Upper lobe of right lung (tissue), 1 donor: Measurements from ENCODE around the gene TXNRD2. TPM values are rescaled to one million over a fixed set of nuclear protein-coding genes. Genes with fewer than 3 reads are reported as not detected.
A peak's percentile ranks its signal among the peaks of the same experiment; 100 is the strongest.

Experiments used
- ATAC-seq: fragments of 200-7000 bp; cut with Tn5 transposase; one replicate; pipeline ENCODE4 v1.9.1; 2020; ENCODE audit warnings: mild to moderate bottlenecking, moderate library complexity
- DNase-seq: peaks from one replicate; pipeline ENCODE4 v3.0.0-alpha.2; 2020
- H3K27ac ChIP-seq: fragments of 200-600 bp; one replicate; pipeline ENCODE4 v1.8.0; 2022
- H3K27me3 ChIP-seq: fragments of 200-600 bp; one replicate; pipeline ENCODE4 v1.8.0; 2022; ENCODE audit warnings: mild to moderate bottlenecking
- H3K36me3 ChIP-seq: fragments of 200-600 bp; one replicate; pipeline ENCODE4 v1.8.0; 2022
- H3K4me1 ChIP-seq: fragments of 200-600 bp; one replicate; pipeline ENCODE4 v1.8.0; 2022
- H3K4me3 ChIP-seq: fragments of 200-600 bp; one replicate; pipeline ENCODE4 v1.8.0; 2022; ENCODE audit warnings: mild to moderate bottlenecking
- H3K9me3 ChIP-seq: fragments of 200-600 bp; one replicate; pipeline ENCODE4 v1.8.0; 2022
- intact Hi-C: fragments of 100-400 bp; cut with DNase I; formaldehyde crosslinking; loops from one replicate; pipeline ENCODE4 v1.11.0; 2022
- total RNA-seq: library from RNA; stranded (reverse); fragmentation: NEBNext Ultra II Directional; extraction: Animal tissue kit (Norgen Biotek cat#: 25700); gene quantifications from one replicate; pipeline ENCODE4 v1.2.1, GENCODE V29; 2021
- TF ChIP-seq, protein P1 (sequence below): fragments of 200-600 bp; IDR thresholded peaks from one replicate; pipeline ENCODE4 v1.8.0; 2022; ENCODE audit warnings: antibody characterized with exemption
- donor health status: DM: no; HTN: yes; CAD: no; lungs with severe emphysema.

TXNRD2 gene
- total RNA-seq, 1 donor from 2014 or later: 40.7 TPM

DNA sequence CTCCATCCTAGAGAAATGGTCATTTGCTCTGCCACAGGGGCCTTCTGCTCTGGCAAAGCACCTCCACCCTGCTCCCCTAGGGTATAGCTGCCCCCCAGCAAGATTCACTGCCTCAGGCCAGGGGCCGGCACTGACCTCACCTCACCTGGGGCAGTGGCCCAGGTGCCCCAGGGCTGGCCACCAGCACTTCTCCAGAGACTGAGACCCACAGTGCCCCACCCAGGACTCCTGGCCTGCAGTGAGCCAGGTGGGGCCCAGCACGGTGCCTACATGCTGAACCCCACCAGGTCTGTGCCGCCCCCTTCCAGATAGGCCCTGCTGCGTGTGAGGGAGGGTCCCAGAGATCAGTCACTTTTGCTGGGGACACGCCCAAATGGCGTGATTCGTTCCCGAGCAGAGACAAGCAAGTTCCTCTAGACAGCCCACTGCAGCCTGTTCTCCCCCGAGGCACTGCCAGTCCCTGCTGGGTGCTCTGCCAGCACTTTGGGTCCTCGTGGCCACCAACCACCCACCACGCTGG is 97.7 kb downstream of the TXNRD2 start:
- Histone ChIP-seq H3K9me3 (no peaks in the 10 kb centered on the region), H3K27ac (peak overlapping the region; percentile 76), H3K36me3 (no peaks in the 10 kb centered on the region), H3K4me1 (peaks cover 41% of the 10 kb centered on the region), H3K4me3 (no peak overlapping the region), H3K27me3 (no peaks in the 10 kb centered on the region)
- TF ChIP-seq, protein P1, sequence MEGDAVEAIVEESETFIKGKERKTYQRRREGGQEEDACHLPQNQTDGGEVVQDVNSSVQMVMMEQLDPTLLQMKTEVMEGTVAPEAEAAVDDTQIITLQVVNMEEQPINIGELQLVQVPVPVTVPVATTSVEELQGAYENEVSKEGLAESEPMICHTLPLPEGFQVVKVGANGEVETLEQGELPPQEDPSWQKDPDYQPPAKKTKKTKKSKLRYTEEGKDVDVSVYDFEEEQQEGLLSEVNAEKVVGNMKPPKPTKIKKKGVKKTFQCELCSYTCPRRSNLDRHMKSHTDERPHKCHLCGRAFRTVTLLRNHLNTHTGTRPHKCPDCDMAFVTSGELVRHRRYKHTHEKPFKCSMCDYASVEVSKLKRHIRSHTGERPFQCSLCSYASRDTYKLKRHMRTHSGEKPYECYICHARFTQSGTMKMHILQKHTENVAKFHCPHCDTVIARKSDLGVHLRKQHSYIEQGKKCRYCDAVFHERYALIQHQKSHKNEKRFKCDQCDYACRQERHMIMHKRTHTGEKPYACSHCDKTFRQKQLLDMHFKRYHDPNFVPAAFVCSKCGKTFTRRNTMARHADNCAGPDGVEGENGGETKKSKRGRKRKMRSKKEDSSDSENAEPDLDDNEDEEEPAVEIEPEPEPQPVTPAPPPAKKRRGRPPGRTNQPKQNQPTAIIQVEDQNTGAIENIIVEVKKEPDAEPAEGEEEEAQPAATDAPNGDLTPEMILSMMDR: no peak
- peak; percentile 2 for ATAC-seq
- intact Hi-C loops: no loop called here
- DNase-seq: no peak

DNA sequence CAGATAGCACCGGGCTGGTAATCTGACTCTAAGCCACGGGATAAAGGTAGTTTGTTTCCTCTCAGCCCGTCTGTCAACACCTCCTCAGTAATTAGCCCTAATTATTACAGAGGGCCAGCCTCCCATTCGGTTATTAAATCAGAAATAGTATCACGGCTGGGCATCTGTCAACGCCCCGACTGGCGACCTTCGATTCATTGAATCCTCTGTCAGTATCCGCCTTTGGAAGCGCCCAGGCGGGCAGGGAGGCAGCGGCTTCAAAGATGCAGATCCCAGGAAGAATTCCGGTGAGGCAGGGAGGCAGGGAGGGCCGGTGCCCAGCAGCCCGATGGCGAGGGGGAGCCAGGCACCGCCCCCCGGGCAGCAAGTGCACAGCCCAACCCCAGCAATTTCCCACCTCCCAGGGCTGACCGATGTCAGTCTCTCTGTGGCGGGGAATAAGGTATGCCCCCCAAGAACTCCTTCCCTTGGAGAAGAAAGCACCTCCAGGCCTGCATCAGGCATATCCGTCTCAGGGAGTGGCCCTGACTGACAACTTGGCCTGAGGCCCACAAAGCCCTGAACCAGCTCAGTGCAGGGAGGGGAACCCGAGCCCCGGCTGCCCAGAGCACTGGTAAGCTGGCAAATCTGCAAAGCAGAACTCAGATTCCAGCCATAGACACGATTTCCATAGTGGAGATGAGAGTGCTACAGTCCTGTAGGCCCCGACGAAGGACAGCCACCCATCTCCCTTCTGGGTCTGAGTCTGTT is 98.3 kb downstream of the TXNRD2 start:
- Histone ChIP-seq H3K36me3 (no peaks in the 10 kb centered on the region), H3K4me1 (peaks cover 35% of the 10 kb centered on the region), H3K27ac (peak overlapping the region; percentile 76), H3K9me3 (no peaks in the 10 kb centered on the region), H3K4me3 (no peak overlapping the region), H3K27me3 (no peaks in the 10 kb centered on the region)
- DNase-seq (no peak), ATAC-seq (peak; percentile 3)
- intact Hi-C loops: no loop called here
- TF ChIP-seq, protein P1: no peak

DNA sequence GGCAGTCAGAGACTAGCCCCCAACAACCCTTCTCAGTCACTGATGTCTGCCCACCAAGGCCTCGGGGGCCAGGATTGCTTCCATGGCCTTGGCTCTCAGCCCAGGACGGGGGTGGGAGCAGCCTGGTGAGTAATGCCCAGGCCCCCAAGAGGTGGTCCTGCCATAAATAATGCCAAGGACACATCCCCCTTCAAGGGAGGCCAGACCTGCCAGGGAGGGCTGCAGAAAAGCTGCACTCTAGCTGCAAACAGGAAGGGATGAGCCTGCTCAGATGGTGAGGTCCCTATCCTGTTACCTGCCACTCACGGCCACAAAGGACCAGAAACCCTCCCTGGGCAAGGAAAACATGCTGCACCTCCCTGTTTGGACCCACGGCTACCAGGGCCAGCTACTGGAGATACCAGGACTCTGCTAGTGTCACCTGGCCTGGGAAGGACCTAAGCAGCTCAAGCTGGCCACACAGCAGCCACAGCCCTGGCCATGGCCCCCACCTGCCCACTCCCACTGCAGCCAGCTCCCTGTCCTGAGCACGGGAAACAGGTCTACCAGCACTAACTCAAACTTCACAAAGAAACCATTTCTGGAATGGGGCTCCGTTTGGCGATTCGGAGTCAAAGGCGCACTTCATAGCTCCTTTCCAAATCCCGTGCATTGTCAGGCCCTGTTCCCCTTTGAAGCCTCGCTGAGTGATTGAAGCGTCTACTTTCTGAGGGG is 99.1 kb downstream of the TXNRD2 start:
- H3K36me3 ChIP-seq: no peaks in the 10 kb centered on the region
- no peak overlapping the region for H3K4me3 ChIP-seq
- intact Hi-C loops: no loop called here
- DNase-seq (no peak), ATAC-seq (no peak)
- TF ChIP-seq, protein P1: no peak
- H3K27me3 ChIP-seq: no peaks in the 10 kb centered on the region
- no peaks in the 10 kb centered on the region for H3K9me3 ChIP-seq
- H3K27ac ChIP-seq: no peak overlapping the region
- peaks cover 31% of the 10 kb centered on the region for H3K4me1 ChIP-seq

DNA sequence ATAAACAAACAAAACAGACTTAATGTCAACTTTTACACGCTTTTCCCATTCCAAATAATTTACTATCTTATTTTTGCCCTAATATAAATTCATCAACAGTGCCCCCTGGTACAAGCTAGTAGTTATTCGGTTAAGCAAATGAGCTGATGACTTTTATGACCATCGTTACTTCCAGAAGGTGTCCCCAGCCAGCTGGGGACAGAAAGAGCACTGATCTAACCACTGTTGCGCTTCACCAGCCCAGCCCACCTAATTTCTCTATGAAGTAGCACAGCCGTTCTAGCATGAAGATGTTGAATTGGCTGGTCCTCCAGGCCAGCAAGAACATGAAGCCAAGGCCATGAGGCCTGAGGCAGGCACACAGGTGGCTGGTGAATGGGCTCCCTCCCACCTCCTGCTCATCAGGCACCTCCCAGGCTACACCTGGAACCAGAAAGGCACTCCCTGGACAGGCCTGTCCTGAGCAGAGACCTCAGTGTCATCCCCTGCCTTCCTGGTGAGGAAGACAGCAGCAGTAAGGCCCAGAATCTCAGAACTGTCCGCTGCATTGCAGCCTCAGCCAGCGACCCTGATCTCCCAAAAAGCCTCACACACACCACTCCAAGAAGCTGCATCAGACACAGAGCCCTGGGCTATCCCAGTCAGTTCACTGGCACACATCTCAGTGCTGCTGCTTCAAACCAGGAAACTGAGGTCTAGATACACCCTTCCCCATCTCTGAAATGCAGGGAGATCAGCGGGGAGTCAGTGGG is 99.8 kb downstream of the TXNRD2 start:
- Histone ChIP-seq H3K36me3 (no peaks in the 10 kb centered on the region), H3K9me3 (no peaks in the 10 kb centered on the region), H3K27me3 (no peaks in the 10 kb centered on the region), H3K4me3 (no peak overlapping the region), H3K27ac (no peak overlapping the region), H3K4me1 (peaks cover 31% of the 10 kb centered on the region)
- ATAC-seq (no peak), DNase-seq (no peak)
- intact Hi-C loops: no loop called here
- TF ChIP-seq, protein P1: no peak

DNA sequence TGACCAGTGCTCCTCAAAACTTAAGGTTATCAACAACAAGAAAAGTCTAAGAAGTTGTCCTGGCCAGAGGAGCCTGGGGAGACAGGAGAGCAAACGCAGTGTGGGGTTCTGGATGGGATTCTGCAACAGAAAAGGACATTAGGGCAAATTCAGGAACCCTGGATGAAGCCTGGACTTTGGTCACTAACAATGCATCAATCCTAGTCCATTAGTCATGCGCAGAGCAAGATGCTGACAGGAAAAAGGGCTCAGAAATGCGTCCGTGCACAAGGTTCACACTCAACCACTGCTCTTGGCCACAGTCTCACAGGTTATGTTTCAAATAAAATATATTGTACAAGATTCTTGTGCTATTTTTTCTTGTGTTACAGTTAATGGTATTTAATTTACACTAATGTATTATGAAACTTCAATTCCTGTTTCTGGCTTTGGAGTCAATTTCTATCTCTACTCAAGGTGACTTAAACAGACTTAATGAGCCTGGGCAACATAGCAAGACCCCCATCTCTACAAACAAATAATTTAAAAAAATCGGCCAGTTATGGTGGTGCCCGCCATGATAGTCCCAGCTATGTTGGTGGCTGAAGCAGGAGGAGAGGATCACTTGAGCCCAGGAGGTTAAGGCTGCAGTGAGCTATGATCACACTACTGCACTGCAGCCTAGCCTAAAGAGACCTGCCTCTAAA is 100.5 kb downstream of the TXNRD2 start:
- no peaks in the 10 kb centered on the region for H3K9me3 ChIP-seq
- no peaks in the 10 kb centered on the region for H3K27me3 ChIP-seq
- no peak overlapping the region for H3K4me3 ChIP-seq
- H3K27ac ChIP-seq: no peak overlapping the region
- intact Hi-C loops: no loop called here
- TF ChIP-seq, protein P1: no peak
- H3K36me3 ChIP-seq: no peaks in the 10 kb centered on the region
- ATAC-seq (no peak), DNase-seq (no peak)
- H3K4me1 ChIP-seq: peaks cover 31% of the 10 kb centered on the region
